Liver (tissue), 9 donors: ENCODE measurements around the gene CAMP. TPM values are rescaled to one million over a fixed set of nuclear protein-coding genes. Genes with fewer than 3 reads are reported as not detected.

Experiments used
- DNase-seq: peaks from one replicate; pipeline ENCODE4 v3.0.0-alpha.2; 2017; ENCODE audit warnings: low spot score
- H3K27ac ChIP-seq, 2 donors: one replicate each; pipeline ENCODE4 v1.7.0; 2013; ENCODE audit warnings: inconsistent platforms in 2 of 2, low read length in 2 of 2, control low read depth in 1 of 2, low read depth in 1 of 2, mild to moderate bottlenecking in 1 of 2
- H3K27me3 ChIP-seq, 4 donors: one replicate each; pipeline versions ENCODE4 v1.6.1 to v1.7.0; 2013; ENCODE audit warnings: low read length in 3 of 4, inconsistent platforms in 1 of 4, mild to moderate bottlenecking in 1 of 4, moderate library complexity in 1 of 4; ENCODE audit not compliant: control insufficient read depth in 4 of 4, insufficient read depth in 4 of 4
- H3K36me3 ChIP-seq, 4 donors: one replicate each; pipeline versions ENCODE4 v1.6.1 to v1.7.0; 2013; ENCODE audit warnings: low read length in 3 of 4, mild to moderate bottlenecking in 3 of 4, low read depth in 1 of 4, moderate library complexity in 1 of 4; ENCODE audit not compliant: control insufficient read depth in 4 of 4, insufficient read depth in 3 of 4
- H3K4me1 ChIP-seq, 4 donors: one replicate each; pipeline versions ENCODE4 v1.6.1 to v1.7.0; 2013; ENCODE audit warnings: low read length in 3 of 4, mild to moderate bottlenecking in 3 of 4, moderate library complexity in 1 of 4; ENCODE audit not compliant: control insufficient read depth in 4 of 4, insufficient read depth in 4 of 4
- H3K4me3 ChIP-seq, 3 donors: one replicate each; pipeline versions ENCODE4 v1.6.1 to v1.7.0; 2013; ENCODE audit warnings: low read length in 3 of 3, control low read depth in 1 of 3, low read depth in 1 of 3, mild to moderate bottlenecking in 1 of 3
- H3K9ac ChIP-seq, 2 donors: one replicate each; pipeline ENCODE4 v1.7.0; 2013; ENCODE audit warnings: low read length in 2 of 2, mild to moderate bottlenecking in 2 of 2, moderate library complexity in 2 of 2, control low read depth in 1 of 2, low read depth in 1 of 2
- H3K9me3 ChIP-seq, 4 donors: one replicate each; pipeline versions ENCODE4 v1.6.1 to v1.7.0; 2013; ENCODE audit warnings: low read length in 3 of 4; ENCODE audit not compliant: control insufficient read depth in 4 of 4
- ATF3 ChIP-seq: IDR thresholded peaks from 2 replicates; pipeline ENCODE4 v1.6.1; 2016; ENCODE audit warnings: antibody characterized with exemption
- CTCF ChIP-seq: fragments of 150-350 bp; IDR thresholded peaks from 2 replicates; pipeline ENCODE4 v1.5.1; 2017; ENCODE audit warnings: improper control_type of control experiment, low read depth, low read length; ENCODE audit not compliant: missing input control
- EGR1 ChIP-seq, 2 donors: IDR thresholded peaks; 2 replicates each; pipeline ENCODE4 v1.6.1; 2016 to 2018; ENCODE audit warnings: antibody characterized with exemption in 2 of 2, low read depth in 2 of 2
- FOXA1 ChIP-seq: IDR thresholded peaks from 2 replicates; pipeline ENCODE4 v1.6.1; 2016; ENCODE audit warnings: antibody characterized with exemption
- FOXA2 ChIP-seq: IDR thresholded peaks from 2 replicates; pipeline ENCODE4 v1.6.1; 2016; ENCODE audit warnings: antibody characterized with exemption
- GABPA ChIP-seq, 2 donors: IDR thresholded peaks in 1 of 2; conservative IDR thresholded peaks in 1 of 2; 2 replicates each; pipeline ENCODE4 v1.6.1; 2016; ENCODE audit warnings: antibody characterized with exemption in 2 of 2, mild to moderate bottlenecking in 1 of 2, moderate library complexity in 1 of 2
- HNF4A ChIP-seq, 2 donors: conservative IDR thresholded peaks; 2 replicates each; pipeline ENCODE4 v1.6.1; 2016; ENCODE audit warnings: antibody characterized with exemption in 2 of 2, mild to moderate bottlenecking in 2 of 2
- HNF4G ChIP-seq: IDR thresholded peaks from 2 replicates; pipeline ENCODE4 v1.6.1; 2016; ENCODE audit warnings: antibody characterized with exemption
- JUND ChIP-seq, 2 donors: IDR thresholded peaks; 2 replicates each; pipeline ENCODE4 v1.6.1; 2016; ENCODE audit warnings: antibody characterized with exemption in 2 of 2
- MAX ChIP-seq: IDR thresholded peaks from 2 replicates; pipeline ENCODE4 v1.6.1; 2016; ENCODE audit warnings: antibody characterized with exemption
- NR2F2 ChIP-seq: IDR thresholded peaks from 2 replicates; pipeline ENCODE4 v1.6.1; 2016; ENCODE audit warnings: antibody characterized with exemption
- RAD21 ChIP-seq, 2 donors: IDR thresholded peaks; 2 replicates each; pipeline ENCODE4 v1.6.1; 2016; ENCODE audit warnings: antibody characterized with exemption in 2 of 2, mild to moderate bottlenecking in 2 of 2
- REST ChIP-seq: IDR thresholded peaks from 2 replicates; pipeline ENCODE4 v1.6.1; 2016; ENCODE audit warnings: antibody characterized with exemption, mild to moderate bottlenecking
- RXRA ChIP-seq, 2 donors: IDR thresholded peaks; 2 replicates each; pipeline ENCODE4 v1.6.1; 2017 to 2018; ENCODE audit warnings: antibody characterized with exemption in 2 of 2, mild to moderate bottlenecking in 1 of 2
- SP1 ChIP-seq: IDR thresholded peaks from 2 replicates; pipeline ENCODE4 v1.6.1; 2018; ENCODE audit warnings: antibody characterized with exemption, mild to moderate bottlenecking
- TAF1 ChIP-seq: conservative IDR thresholded peaks from 2 replicates; pipeline ENCODE4 v1.6.1; 2016; ENCODE audit warnings: antibody characterized with exemption, mild to moderate bottlenecking
- YY1 ChIP-seq: IDR thresholded peaks from 2 replicates; pipeline ENCODE4 v1.6.1; 2016; ENCODE audit warnings: antibody characterized with exemption, mild to moderate bottlenecking
- ZBTB33 ChIP-seq: IDR thresholded peaks from 2 replicates; pipeline ENCODE4 v1.6.1; 2016; ENCODE audit warnings: antibody characterized with exemption
- WGBS: extraction: QIAGEN DNeasy Blood & Tissue Kit; methylation state at CpG from one replicate; pipeline ENCODE4 v1.1.7; 2013; 5-methylcytosine and 5-hydroxymethylcytosine counted together
- polyA plus RNA-seq, 2 donors: library from polyadenylated mRNA; stranded (reverse) in 1 of 2; unstranded in 1 of 2; fragments of 200-250 nt in 1 of 2; fragments of >200 nt in 1 of 2; fragmentation: Nextera tagmentation in 1 of 2; extraction: Ambion mirVana in 1 of 2; gene quantifications; one replicate each; pipeline versions ENCODE4 v1.2.1 to v1.2.3, GENCODE V29; 2013 to 2015
- total RNA-seq, 2 donors: library from RNA; depleted of rRNA; stranded (reverse); fragments of >200 nt; gene quantifications; one replicate each; pipeline ENCODE4 v1.2.3, GENCODE V29; 2014
- donor health status: healthy.
- donor health status: healthy.
- donor health status: healthy.
- donor health status: healthy.
- donor health status: healthy.

The CAMP gene
- total and polyA plus RNA-seq, 4 donors = 0.25 to 3.2 (median 0.62) TPM; not detected in 1

- DNase-seq = no peak
- peaks cover 0 to 3% (median 0%) of the 10 kb centered on the region in 4 donors for H3K4me1 ChIP-seq
- H3K36me3 ChIP-seq = peaks cover 0 to 3% (median 0%) of the 10 kb centered on the region in 4 donors
- no peak overlapping the region for H3K9ac ChIP-seq
- no peaks in the 10 kb centered on the region for H3K27me3 ChIP-seq
- WGBS = 97% methylated on average over 2 of the region's 2 CpGs
- H3K4me3 ChIP-seq = no peak overlapping the region
- H3K27ac ChIP-seq = no peak overlapping the region
- H3K9me3 ChIP-seq = no peaks in the 10 kb centered on the region
- TF ChIP-seq CTCF (no peak), NR2F2 (no peak), TAF1 (no peak), RXRA (IDR thresholded peaks at IDR 0.05) (no peak), ATF3 (no peak), MAX (no peak), RAD21 (IDR thresholded peaks at IDR 0.05) (no peak), GABPA (IDR thresholded peaks at IDR 0.05 in 1 of 2, conservative IDR thresholded peaks at IDR 0.05 in 1 of 2) (no peak), SP1 (no peak), HNF4G (no peak), FOXA2 (no peak), EGR1 (IDR thresholded peaks at IDR 0.05; ENCODE audit: low read depth in 2 of 2) (no peak), HNF4A (conservative IDR thresholded peaks at IDR 0.05) (no peak), YY1 (no peak), ZBTB33 (no peak), JUND (IDR thresholded peaks at IDR 0.05) (no peak), FOXA1 (no peak), REST (no peak)
Measured at GRCh38 chr3:48243886-48244285, 20.6 kb downstream of the CAMP start.
